ENCODE results near the gene MON1A. TPM values are rescaled to one million over a fixed set of nuclear protein-coding genes. Genes with fewer than 3 reads are reported as not detected.

The MON1A gene
- total RNA-seq, 1 experiment from 2014 or later: 9.0 TPM

- POLR2A ChIA-PET: interaction anchor here (0.9 to 1.1 kb wide), 2 partner anchors 8 to 10 kb away, joined by 3 read pairs; no protein-coding TSS in a partner anchor
- Histone ChIP-seq H3K4me1 (ENCODE audit: control insufficient read depth in 1 of 2, insufficient read depth in 2 of 2, low read length in 2 of 2) (no peaks in the 10 kb centered on the region), H3K4me3 (replicated peaks in 1 of 2; ENCODE audit: low read depth in 1 of 2, low read length in 2 of 2) (no peak overlapping the region), H3K4me2 (ENCODE audit: low read length) (no peak overlapping the region), H3K9ac (ENCODE audit: low read length) (no peak overlapping the region), H3K27ac (ENCODE audit: low read depth, low read length) (no peak overlapping the region), H4K20me1 (ENCODE audit: insufficient read depth) (no peaks in the 10 kb centered on the region), H3K9me3 (ENCODE audit: control insufficient read depth in 1 of 2, insufficient read depth in 1 of 2, low read depth in 1 of 2, low read length in 2 of 2) (no peaks in the 10 kb centered on the region), H3K27me3 (ENCODE audit: insufficient read depth, low read length) (no peaks in the 10 kb centered on the region), H3K9me2 (ENCODE audit: insufficient read depth) (no peaks in the 10 kb centered on the region), H3K79me2 (ENCODE audit: insufficient read depth, low read length) (no peaks in the 10 kb centered on the region), H3K36me3 (ENCODE audit: control insufficient read depth in 1 of 2, insufficient read depth in 2 of 2, low read length in 2 of 2) (no peaks in the 10 kb centered on the region), H2AFZ (ENCODE audit: low read depth, low read length, poor library complexity, severe bottlenecking) (no peak overlapping the region)
- TF ChIP-seq SP1 (IDR thresholded peaks at IDR 0.05; ENCODE audit: low read depth) (no peak), ZNF274 (IDR thresholded peaks at IDR 0.05; ENCODE audit: low read depth, low read length) (no peak), YY1 (IDR thresholded peaks at IDR 0.05; ENCODE audit: extremely low read depth, insufficient replicate concordance, low read depth, low read length) (no peak), ZBTB33 (IDR thresholded peaks at IDR 0.05; ENCODE audit: extremely low read depth, insufficient replicate concordance, low read length) (no peak), POLR2A (IDR thresholded peaks at IDR 0.05; ENCODE audit: borderline replicate concordance, extremely low read depth, insufficient read depth, insufficient read length) (no peak), ATF3 (IDR thresholded peaks at IDR 0.05) (no peak), EGR1 (IDR thresholded peaks at IDR 0.05; ENCODE audit: low read depth) (no peak), RAD21 (IDR thresholded peaks at IDR 0.05; ENCODE audit: low read depth) (no peak)
- CTCF ChIA-PET: no interaction called here
- no peak for DNase-seq (ENCODE audit: low read depth, low spot score)
- intact Hi-C loops (cut with micrococcal nuclease): no loop called here
- no TSS peak for BruUV-seq (replicated peaks)
- no peak for ATAC-seq
- RAD21 ChIA-PET (ENCODE audit: low non-redundant PET in 1 of 2, low total read pairs in 2 of 2, uncharacterized antibody in 2 of 2, unreplicated experiment in 2 of 2): no interaction called here
Observed at GRCh38 chr3:49871531-49872153, 58.0 kb downstream of the MON1A start.
